ENCODE results near the gene JAK1.
"Not testable (repeated sequence)": the region's sequence is repeated elsewhere in the genome, so short reads cannot be mapped to it uniquely, and the experiment has no call there.

Gene JAK1

GRCh38 chr1:64933296-64934070 is 32.9 kb downstream of the JAK1 start:
- Histone ChIP-seq H3K9me3 (ENCODE audit: control insufficient read depth, low read length) (no peaks in the 10 kb centered on the region), H3K9ac (ENCODE audit: low read length) (peak overlapping the region; percentile 92), H3K27ac (ENCODE audit: low read length, poor library complexity, severe bottlenecking) (peak overlapping the region; percentile 72), H2AK5ac (ENCODE audit: low read length, severe bottlenecking) (peak overlapping the region; percentile 5), H3K23ac (ENCODE audit: low read length in 2 of 2) (no peak overlapping the region), H3K18ac (ENCODE audit: low read depth in 1 of 2, low read length in 2 of 2) (peak overlapping the region; percentile 14 to 86), H3K4ac (ENCODE audit: low read depth in 1 of 2, low read length in 2 of 2) (peak overlapping the region in 1 of 2 experiments; percentile 64), H3K27me3 (ENCODE audit: control insufficient read depth in 1 of 2, insufficient read depth in 1 of 2, low read length in 2 of 2) (no peaks in the 10 kb centered on the region), H4K8ac (ENCODE audit: low read length) (peak overlapping the region; percentile 45), H3K4me2 (ENCODE audit: low read length, poor library complexity, severe bottlenecking) (no peak overlapping the region), H3K4me3 (ENCODE audit: insufficient read depth in 1 of 2, low read depth in 1 of 2, low read length in 2 of 2) (peak overlapping the region in 1 of 2 experiments; percentile 69), H2BK120ac (ENCODE audit: low read depth, low read length) (no peak overlapping the region), H3K14ac (ENCODE audit: low read length in 2 of 2) (no peak overlapping the region), H2BK5ac (ENCODE audit: low read depth, low read length, poor library complexity, severe bottlenecking) (no peak overlapping the region), H2AFZ (ENCODE audit: low read depth, low read length) (no peak overlapping the region), H3K4me1 (ENCODE audit: control insufficient read depth, insufficient read depth, low read depth, low read length) (peaks cover 6% of the 10 kb centered on the region), H2BK12ac (ENCODE audit: low read length in 2 of 2) (no peak overlapping the region), H4K91ac (ENCODE audit: low read length) (no peak overlapping the region), H2BK15ac (ENCODE audit: low read depth, poor library complexity, severe bottlenecking) (no peak overlapping the region), H3K79me1 (replicated peaks; ENCODE audit: low read length, poor library complexity, severe bottlenecking) (peaks cover 18% of the 10 kb centered on the region), H3K36me3 (ENCODE audit: control insufficient read depth in 1 of 2, insufficient read depth in 2 of 2, low read depth in 1 of 2, low read length in 2 of 2) (no peaks in the 10 kb centered on the region)
- 74% methylated on average over 11 of the region's 11 CpGs for WGBS
- peak; percentile 89 for DNase-seq

- Histone ChIP-seq H3K9me3 (ENCODE audit: control insufficient read depth, low read length) (no peaks in the 10 kb centered on the region), H3K36me3 (ENCODE audit: control insufficient read depth in 1 of 2, insufficient read depth in 2 of 2, low read depth in 1 of 2, low read length in 2 of 2) (no peaks in the 10 kb centered on the region), H2BK120ac (ENCODE audit: low read depth, low read length) (no peak overlapping the region), H3K23ac (ENCODE audit: low read length in 2 of 2) (no peak overlapping the region), H3K14ac (ENCODE audit: low read length in 2 of 2) (no peak overlapping the region), H2BK12ac (ENCODE audit: low read length in 2 of 2) (no peak overlapping the region), H4K8ac (ENCODE audit: low read length) (no peak overlapping the region), H2AK5ac (ENCODE audit: low read length, severe bottlenecking) (no peak overlapping the region), H3K4me1 (ENCODE audit: control insufficient read depth, insufficient read depth, low read depth, low read length) (peaks cover 6% of the 10 kb centered on the region), H2BK15ac (ENCODE audit: low read depth, poor library complexity, severe bottlenecking) (no peak overlapping the region), H3K9ac (ENCODE audit: low read length) (peak overlapping the region; percentile 92), H3K4me2 (ENCODE audit: low read length, poor library complexity, severe bottlenecking) (no peak overlapping the region), H3K4ac (ENCODE audit: low read depth in 1 of 2, low read length in 2 of 2) (no peak overlapping the region), H4K91ac (ENCODE audit: low read length) (no peak overlapping the region), H2BK5ac (ENCODE audit: low read depth, low read length, poor library complexity, severe bottlenecking) (no peak overlapping the region), H3K4me3 (ENCODE audit: insufficient read depth in 1 of 2, low read depth in 1 of 2, low read length in 2 of 2) (peak overlapping the region in 1 of 2 experiments; percentile 69), H2AFZ (ENCODE audit: low read depth, low read length) (no peak overlapping the region), H3K27me3 (ENCODE audit: control insufficient read depth in 1 of 2, insufficient read depth in 1 of 2, low read length in 2 of 2) (no peaks in the 10 kb centered on the region), H3K27ac (ENCODE audit: low read length, poor library complexity, severe bottlenecking) (no peak overlapping the region), H3K79me1 (replicated peaks; ENCODE audit: low read length, poor library complexity, severe bottlenecking) (peaks cover 20% of the 10 kb centered on the region), H3K18ac (ENCODE audit: low read depth in 1 of 2, low read length in 2 of 2) (no peak overlapping the region)
- DNase-seq, result no peak
- 64% methylated on average over 3 of the region's 4 CpGs for WGBS
Measured at GRCh38 chr1:64932962-64933295, 33.4 kb downstream of the JAK1 start.

GRCh38 chr1:64930640-64931039 is 35.7 kb downstream of the JAK1 start:
- H3K4ac ChIP-seq (ENCODE audit: low read depth in 1 of 2, low read length in 2 of 2); H3K4me1 ChIP-seq (ENCODE audit: control insufficient read depth, insufficient read depth, low read depth, low read length); H3K4me2 ChIP-seq (ENCODE audit: low read length, poor library complexity, severe bottlenecking); H3K9me3 ChIP-seq (ENCODE audit: control insufficient read depth, low read length); H4K8ac ChIP-seq (ENCODE audit: low read length); H3K9ac ChIP-seq (ENCODE audit: low read length); H2BK120ac ChIP-seq (ENCODE audit: low read depth, low read length); H3K14ac ChIP-seq (ENCODE audit: low read length in 2 of 2); H3K23ac ChIP-seq (ENCODE audit: low read length in 2 of 2); DNase-seq; H2AFZ ChIP-seq (ENCODE audit: low read depth, low read length); H3K27ac ChIP-seq (ENCODE audit: low read length, poor library complexity, severe bottlenecking); H3K4me3 ChIP-seq (ENCODE audit: insufficient read depth in 1 of 2, low read depth in 1 of 2, low read length in 2 of 2); H4K91ac ChIP-seq (ENCODE audit: low read length); H2BK5ac ChIP-seq (ENCODE audit: low read depth, low read length, poor library complexity, severe bottlenecking); H2BK15ac ChIP-seq (ENCODE audit: low read depth, poor library complexity, severe bottlenecking); H3K18ac ChIP-seq (ENCODE audit: low read depth in 1 of 2, low read length in 2 of 2); H2BK12ac ChIP-seq (ENCODE audit: low read length in 2 of 2); H3K27me3 ChIP-seq (ENCODE audit: control insufficient read depth in 1 of 2, insufficient read depth in 1 of 2, low read length in 2 of 2); H2AK5ac ChIP-seq (ENCODE audit: low read length, severe bottlenecking): not testable (repeated sequence)
- Histone ChIP-seq H3K36me3 (ENCODE audit: control insufficient read depth in 1 of 2, insufficient read depth in 2 of 2, low read depth in 1 of 2, low read length in 2 of 2) (peaks cover 0 to 11% of the 10 kb centered on the region in 2 experiments), H3K79me1 (replicated peaks; ENCODE audit: low read length, poor library complexity, severe bottlenecking) (peaks cover 25% of the 10 kb centered on the region)

GRCh38 chr1:64929221-64929620 is 37.1 kb downstream of the JAK1 start:
- Histone ChIP-seq H3K23ac (ENCODE audit: low read length in 2 of 2) (no peak overlapping the region), H3K79me1 (replicated peaks; ENCODE audit: low read length, poor library complexity, severe bottlenecking) (peaks cover 29% of the 10 kb centered on the region), H3K14ac (ENCODE audit: low read length in 2 of 2) (no peak overlapping the region)

More at GRCh38 chr1:64929221-64929620, 37.1 kb downstream of the JAK1 start:
- no peak overlapping the region for H3K18ac ChIP-seq (ENCODE audit: low read depth in 1 of 2, low read length in 2 of 2)
- H4K91ac ChIP-seq (ENCODE audit: low read length), result no peak overlapping the region
- no peak overlapping the region for H2AFZ ChIP-seq (ENCODE audit: low read depth, low read length)
- H3K9ac ChIP-seq (ENCODE audit: low read length), result no peak overlapping the region
- H3K9me3 ChIP-seq (ENCODE audit: control insufficient read depth, low read length), result no peaks in the 10 kb centered on the region
- peaks cover 3% of the 10 kb centered on the region for H3K4me1 ChIP-seq (ENCODE audit: control insufficient read depth, insufficient read depth, low read depth, low read length)
- H3K27ac ChIP-seq (ENCODE audit: low read length, poor library complexity, severe bottlenecking), result no peak overlapping the region
- H3K4me2 ChIP-seq (ENCODE audit: low read length, poor library complexity, severe bottlenecking), result no peak overlapping the region
- no peak overlapping the region for H2BK12ac ChIP-seq (ENCODE audit: low read length in 2 of 2)
- H3K4ac ChIP-seq (ENCODE audit: low read depth in 1 of 2, low read length in 2 of 2), result no peak overlapping the region
- peaks cover 0 to 11% of the 10 kb centered on the region in 2 experiments for H3K36me3 ChIP-seq (ENCODE audit: control insufficient read depth in 1 of 2, insufficient read depth in 2 of 2, low read depth in 1 of 2, low read length in 2 of 2)
- no peak overlapping the region for H4K8ac ChIP-seq (ENCODE audit: low read length)
- no peak for DNase-seq
- no peaks in the 10 kb centered on the region for H3K27me3 ChIP-seq (ENCODE audit: control insufficient read depth in 1 of 2, insufficient read depth in 1 of 2, low read length in 2 of 2)
- H2BK15ac ChIP-seq (ENCODE audit: low read depth, poor library complexity, severe bottlenecking), result no peak overlapping the region
- H2AK5ac ChIP-seq (ENCODE audit: low read length, severe bottlenecking), result no peak overlapping the region
- H2BK120ac ChIP-seq (ENCODE audit: low read depth, low read length), result no peak overlapping the region
- H3K4me3 ChIP-seq (ENCODE audit: insufficient read depth in 1 of 2, low read depth in 1 of 2, low read length in 2 of 2), result no peak overlapping the region
- H2BK5ac ChIP-seq (ENCODE audit: low read depth, low read length, poor library complexity, severe bottlenecking), result no peak overlapping the region

Data from mesenchymal stem cell (in vitro differentiated cells and primary cell).